Mucosa of gallbladder (tissue), 1 donor: ENCODE data around the gene LTB4R2. TPM values are rescaled to one million over a fixed set of nuclear protein-coding genes. Genes with fewer than 3 reads are reported as not detected.

Source experiments
- DNase-seq: peaks from one replicate; pipeline ENCODE4 v3.0.0-alpha.2; 2020; ENCODE audit warnings: low spot score
- total RNA-seq: library from RNA; stranded (reverse); gene quantifications from one replicate; pipeline ENCODE4 v1.2.1, GENCODE V29; 2021
- donor health status: DM: no; HTN: no; CAD: no.

The LTB4R2 gene, protein sequence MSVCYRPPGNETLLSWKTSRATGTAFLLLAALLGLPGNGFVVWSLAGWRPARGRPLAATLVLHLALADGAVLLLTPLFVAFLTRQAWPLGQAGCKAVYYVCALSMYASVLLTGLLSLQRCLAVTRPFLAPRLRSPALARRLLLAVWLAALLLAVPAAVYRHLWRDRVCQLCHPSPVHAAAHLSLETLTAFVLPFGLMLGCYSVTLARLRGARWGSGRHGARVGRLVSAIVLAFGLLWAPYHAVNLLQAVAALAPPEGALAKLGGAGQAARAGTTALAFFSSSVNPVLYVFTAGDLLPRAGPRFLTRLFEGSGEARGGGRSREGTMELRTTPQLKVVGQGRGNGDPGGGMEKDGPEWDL
- 6.1 TPM for total RNA-seq

DNA sequence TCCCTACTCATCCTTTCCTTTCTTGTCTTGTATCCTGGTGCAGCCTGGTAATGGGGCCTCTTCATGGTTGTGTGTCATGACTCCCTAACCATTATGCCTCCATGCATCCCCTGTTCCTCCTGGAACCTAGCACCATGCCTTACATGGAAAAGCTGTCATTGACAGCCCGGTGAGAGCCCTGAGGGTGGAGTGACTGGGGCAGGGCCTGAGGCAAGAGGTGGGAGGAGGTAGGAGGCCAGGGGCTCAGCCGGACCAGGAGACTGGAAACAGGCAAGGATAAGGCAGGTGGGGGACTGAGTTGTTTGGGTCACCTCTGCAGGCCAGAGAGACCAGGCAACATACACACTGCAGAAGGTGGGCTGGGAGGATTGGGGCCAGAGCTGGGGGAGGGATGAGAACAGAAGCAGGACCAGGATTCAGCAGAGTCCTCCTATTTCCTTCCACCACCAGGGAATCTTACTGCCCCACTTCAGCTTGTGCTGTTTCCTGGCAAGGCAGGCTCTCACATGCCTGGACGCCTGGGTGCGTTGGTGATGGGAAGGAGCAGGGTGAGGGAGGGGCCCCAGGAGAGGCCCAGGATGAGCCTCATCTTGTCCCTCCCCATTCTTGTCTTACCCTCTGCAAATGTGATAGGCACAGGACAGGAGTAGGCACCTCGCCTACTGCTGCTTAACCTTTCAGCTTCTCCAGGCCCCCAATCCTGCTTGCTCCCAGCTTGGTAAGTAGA lies at the start of gene LTB4R2:
Gene LTB4R2, plus strand, starts transcription at position 603 of the 727 bp plus-strand sequence. CDS start 525 bp downstream, outside the sequence.
- no peak for DNase-seq

DNA sequence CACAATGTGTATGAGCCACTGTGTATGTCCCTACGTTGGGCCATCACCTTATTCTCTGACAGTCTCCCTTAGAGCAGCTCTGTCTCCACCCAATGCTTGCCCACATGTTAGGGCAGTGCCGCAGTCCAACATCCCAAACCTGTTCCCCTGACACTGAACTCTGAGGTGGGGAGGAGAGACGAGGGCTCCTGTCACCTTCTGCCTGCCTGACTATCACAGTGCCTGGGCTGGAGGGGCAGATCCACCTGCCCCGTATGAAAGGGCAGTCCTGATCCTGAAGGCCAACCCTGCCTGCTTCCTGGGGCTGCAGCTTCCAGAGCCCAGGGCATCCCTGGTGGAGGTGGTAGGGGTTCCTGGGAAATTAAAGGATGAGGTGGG lies 49.2 kb upstream of the LTB4R2 start:
- DNase-seq = no peak

DNA sequence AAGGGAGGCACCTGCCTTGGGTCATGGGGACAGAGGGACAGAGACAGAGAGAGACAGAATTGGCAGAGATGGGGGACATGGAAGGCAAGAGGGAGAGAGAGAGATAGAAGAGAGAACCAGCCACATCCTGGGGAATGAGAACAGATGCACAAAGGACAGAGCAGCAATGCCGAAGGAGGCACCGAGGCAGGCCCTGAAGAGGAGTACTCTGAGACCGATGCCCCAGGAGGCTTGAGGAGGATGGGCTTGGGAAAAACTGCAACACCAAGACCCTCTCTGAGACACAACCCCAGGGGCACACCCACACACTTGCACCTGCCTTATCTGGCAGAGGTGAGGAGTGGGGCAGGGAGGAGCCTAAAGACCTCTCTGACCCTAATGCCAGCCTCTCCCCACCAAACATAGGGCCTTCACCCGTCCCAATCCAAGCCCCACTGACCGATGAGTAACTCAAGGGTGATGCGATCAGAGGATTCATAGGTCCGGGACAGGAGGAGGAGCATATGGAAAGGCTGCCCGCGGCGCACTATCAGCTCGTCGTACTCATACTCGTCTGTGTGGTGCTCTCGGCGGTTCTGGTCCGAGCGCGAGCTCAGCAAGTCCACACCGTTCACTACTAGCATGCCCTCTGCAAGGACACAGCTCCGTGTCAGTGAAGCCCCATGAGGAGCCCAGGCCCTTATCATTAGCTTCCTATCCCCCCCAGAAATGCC lies 48.5 kb upstream of the LTB4R2 start:
- DNase-seq = no peak

DNA sequence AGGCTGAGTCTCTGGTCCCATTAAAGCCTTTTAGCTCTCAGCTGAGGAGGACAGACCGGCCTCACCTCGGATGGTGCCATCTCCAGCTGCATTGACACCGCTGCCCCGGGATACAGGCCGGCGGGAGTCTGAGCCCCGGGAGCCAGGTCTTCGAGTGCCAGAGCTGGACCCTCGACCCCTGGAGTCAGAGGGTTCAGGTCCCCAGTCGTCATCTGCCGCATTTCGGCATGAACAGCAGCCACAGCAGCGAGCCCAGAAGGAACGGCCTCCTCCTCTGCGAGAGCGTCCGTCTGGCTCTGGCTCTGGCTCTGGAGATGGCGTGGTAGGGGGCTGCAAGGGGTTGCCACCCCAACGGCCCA lies 48.0 kb upstream of the LTB4R2 start:
- DNase-seq = no peak

DNA sequence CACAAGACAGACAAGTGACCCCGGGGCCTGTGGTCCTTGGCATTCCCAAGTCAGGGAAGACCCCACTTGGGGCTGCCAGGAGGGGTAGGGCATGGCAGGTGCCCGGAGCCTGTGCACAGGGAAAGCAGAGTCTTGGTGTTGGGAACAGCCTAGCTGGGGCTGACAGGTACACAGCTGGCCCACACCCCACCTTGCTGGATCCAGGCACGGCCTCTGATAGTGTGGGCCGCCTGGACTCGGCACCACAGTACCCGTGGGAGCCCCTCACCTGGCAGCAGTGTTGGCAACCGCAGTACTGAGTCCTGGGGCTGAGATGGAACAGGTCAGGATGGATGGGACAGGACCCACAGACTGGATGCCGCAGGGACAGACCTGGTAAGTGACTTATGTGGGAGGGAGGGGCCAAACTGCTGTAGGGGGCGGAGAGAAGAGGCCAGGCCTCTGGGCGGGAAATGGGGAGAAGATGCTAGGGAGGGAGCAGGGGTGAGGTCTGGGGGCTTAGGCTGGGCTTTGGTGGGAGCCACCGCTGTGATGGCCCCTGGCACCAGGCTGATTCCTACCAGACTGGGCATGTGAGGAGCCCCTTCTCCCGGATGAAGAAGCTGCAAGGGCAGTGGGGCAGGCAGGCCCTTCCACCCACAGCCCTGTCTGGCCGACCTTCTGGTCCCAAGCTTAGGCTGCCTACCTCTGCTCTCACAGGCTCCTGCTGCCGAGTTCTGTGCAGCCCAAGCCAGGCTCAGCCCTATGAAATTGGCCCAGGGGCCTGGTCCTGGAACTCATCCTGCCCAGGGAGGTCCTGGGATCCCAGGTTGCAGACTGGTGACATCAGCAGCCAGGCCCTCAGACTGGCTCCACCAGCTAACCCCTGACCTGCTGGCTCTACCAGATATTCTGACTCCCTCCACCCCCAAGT lies 46.9 kb upstream of the LTB4R2 start, which contains the start of gene TGM1:
Gene TGM1, minus strand, starts transcription at position 357 of the 913 bp plus-strand sequence. CDS start 825 bp downstream, outside the sequence.
- no peak for DNase-seq

DNA sequence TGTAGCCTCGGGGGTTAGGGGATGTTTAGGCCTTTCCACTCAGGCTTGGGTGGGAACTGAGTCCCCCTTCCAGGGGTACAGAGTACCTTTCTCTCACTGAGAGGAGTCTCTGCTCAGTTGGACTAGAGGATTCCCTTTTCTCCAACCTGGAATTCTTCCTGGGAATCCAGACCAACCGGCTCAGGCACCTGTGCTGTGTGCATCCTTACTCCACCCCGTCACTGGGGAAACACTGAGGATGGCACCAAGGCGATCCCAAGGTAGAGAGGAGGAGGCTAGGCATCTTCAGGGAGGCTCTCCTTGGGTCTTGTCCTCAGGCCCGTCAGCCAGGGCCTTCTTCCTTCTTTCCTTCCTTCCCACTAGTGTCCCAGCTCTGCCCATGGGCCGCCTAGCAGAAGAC lies 46.1 kb upstream of the LTB4R2 start:
- DNase-seq = no peak

DNA sequence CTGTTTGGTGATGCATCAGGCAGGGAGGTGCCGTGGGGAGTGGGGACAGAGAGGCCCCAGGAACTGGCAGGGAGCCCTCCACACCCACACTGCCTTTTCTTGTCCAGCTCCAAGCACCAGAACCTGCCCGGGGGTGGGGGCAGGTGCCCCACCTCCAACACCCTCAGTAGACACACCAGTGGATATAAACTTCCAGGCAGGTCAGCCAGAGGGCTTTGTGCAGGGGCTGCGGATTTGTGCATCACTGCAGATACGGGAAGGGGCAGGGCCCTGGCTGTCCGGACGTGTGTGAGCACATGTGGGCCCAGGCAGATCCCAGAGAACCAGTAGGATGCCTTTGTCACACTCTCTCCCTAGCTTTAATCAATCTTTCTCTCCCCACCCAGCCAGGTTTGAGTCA lies 45.6 kb upstream of the LTB4R2 start:
- no peak for DNase-seq

DNA sequence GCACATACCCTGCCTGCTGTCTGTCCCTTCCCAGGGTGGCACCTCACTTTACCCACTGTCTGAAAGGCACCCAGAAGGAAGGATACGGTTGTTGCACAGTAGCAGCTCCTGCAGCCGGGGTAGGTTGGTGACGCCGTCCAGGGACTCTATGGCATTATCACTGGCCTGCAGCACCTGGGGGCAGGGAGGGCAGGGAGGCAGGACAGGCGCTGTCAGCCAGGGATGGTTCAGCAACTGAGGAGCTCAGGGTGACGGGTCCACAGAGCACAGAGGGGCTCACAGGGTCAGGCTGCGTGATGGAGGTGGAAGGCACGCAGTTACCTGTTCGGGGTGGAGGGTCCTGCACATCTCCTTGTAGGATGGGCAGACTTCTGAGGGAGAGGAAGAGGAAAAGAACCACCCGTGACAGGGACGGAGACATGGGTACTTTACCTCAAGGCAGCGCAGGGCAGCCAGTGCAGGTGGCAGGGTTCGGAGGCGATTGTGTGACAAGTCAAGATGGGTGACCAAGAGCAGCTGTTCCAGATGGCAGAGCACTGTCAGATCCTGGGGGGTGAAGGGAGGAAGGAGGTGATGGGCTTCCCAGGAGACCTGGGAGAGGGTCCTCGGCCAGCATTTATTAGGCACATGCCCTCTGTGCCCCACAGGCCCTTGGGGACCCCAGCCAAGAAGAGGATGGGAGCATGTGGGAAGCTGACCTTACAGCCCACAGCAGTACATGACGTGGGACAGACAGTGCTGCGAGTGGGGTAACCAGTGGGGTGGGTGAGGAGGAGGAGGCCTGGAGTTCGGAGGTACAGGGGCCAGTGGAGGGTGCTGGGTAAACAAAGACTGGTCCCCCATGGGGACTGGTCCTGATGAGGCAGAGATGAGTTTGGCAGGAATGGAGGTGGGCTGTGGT lies 43.3 kb upstream of the LTB4R2 start:
- DNase-seq = no peak

DNA sequence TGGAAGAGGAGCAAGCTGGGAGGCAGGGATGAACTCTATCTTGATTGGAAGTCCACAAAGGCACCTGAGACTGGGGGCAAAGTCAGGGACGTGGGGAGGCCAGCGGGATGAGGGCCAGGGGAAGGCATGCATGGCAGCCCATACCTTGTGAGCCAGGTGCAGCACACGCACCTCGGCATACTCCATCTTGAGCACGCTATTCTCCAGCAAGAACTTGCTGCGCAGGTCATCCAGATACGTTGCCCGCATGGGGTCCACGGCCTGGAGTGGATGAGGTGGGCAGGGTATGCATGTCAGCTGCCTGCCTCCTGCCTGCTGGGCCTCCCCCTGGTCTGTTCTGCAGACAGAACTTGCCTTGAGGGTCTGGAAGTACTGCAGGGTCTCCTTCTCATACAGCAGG lies 42.4 kb upstream of the LTB4R2 start:
- no peak for DNase-seq

DNA sequence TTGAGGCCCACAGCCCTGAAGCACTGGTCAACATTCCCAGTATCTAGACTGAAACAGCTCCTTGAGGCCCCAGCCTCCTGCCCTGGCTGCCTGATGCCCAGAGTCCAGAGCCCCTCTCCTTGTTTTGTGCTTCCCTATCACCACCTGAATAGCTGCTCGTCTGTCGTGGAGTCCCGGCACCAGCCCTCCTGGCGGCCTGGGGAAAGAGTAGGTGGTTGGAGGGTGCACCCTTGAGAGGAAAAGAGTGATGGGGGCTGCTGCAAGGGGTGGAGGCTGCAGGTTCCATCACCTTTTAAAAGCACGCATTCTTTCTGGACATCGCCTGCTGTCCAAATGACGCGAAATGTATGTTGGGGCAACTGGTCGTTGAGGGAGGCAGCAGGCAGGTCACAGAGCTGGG lies 41.7 kb upstream of the LTB4R2 start:
- DNase-seq = no peak

DNA sequence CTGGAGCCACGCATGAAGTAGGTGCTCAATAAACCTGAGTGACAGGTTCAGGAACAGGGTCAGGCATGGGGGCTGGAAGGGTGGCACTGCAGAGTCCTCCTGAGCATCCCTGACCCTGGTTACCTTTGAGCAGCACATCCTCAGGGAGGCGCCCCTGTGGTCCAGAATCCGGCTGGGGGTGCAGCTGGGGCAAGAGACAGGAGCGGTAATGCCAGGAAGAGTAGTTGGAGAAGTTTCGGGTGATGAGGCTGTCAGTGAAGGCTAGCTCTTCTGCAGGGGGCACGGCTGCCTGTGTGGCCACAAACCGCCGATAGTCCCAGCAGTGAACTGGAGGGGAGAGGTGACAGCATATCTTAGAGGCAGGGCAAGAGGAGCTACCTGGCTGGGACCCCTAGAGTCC lies 40.6 kb upstream of the LTB4R2 start:
- DNase-seq = no peak

DNA sequence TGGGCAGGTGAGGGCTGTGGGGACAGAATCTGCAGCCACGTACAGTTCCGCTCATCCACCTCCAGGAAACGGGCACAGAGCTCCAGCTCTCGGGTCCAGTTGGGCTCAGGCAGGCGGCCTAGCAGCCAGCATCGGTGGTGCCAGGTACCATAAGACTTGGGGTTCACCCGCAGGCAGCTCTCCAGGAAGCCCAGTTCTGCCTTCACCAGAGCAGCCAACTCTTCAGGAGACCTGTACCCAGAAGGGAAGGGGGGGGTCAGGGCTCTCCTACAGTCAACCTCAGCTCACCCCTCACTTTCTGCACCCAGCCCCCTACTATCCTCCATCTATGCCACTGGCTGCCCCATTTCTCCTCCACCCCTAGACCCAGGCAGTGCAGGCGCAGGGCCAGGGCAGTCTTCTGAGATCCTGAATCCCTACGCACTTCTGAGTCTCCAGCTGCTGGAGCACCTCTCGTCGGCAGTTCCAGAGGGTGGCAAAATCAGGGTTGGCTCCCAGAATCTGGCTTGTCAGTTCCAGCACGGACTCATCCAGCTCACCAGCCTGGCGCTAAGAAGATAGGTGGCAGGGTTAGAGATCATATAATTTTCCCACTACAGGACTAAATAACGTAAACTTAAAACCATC lies 39.9 kb upstream of the LTB4R2 start:
- DNase-seq = no peak

DNA sequence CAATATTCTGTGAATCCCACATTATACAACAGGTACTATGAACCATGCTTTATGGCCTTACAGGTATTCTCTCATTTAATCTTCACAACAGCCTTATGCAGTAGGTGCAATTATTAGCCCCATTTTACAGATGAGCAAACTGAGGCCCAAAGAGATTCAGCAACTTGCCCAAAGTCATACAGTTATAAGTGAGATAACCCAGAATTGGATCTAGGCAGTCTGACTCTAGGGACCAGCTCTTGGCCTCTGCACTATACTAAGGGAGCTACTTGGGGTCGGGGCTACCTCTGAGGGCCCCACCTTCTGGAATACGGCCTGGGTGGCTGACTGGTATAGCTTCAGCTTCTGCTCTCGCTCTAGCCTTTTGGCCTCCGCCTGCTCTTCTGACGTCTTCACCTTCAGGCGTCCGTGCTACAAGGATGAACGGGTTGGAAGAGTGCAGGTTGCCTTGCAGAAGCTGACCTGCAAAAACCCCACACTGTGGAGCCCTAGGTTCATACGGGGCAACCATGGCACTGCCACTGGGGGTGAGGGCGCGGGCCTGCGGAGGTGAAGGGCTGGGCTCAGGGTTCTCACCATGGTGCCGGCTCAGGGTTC lies 39.3 kb upstream of the LTB4R2 start:
- DNase-seq = no peak

DNA sequence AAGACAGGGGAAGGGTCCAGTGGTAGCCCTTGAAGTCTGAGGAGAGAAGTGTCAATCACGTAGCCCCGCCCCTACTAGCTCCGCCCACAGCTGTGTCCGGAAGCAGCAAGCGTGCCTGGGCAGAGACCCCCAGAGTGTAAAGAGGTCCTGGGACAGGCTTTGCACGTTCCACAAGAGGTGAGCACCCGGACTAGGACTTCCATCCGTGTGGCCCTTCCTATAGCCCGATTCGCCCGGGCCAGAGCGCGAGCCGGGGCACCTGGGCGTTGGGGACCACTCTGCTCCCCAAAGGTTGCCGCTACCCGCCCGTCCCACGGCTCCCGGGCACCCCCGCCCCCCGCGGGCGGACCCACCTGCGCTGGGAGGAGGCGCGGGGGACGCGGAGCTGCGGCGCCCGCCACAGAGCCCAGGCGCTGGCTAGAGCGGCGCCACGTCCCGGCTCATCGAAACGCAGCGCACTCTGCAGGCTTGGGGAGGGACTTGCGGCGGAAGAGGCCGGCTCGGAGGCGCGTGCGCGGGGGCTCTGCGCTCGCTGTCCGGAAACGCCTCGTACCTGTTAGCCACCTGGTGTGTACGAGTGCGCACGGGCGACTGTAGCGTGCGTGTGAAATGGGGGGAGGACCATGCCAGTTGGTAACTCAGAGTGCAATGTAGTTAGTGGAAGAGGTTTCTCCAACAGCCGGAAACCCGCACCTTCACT lies 38.7 kb upstream of the LTB4R2 start, which contains the start of gene RABGGTA:
Gene RABGGTA, minus strand, starts transcription at position 464 of the 700 bp plus-strand sequence. CDS start 482 bp downstream, outside the sequence.
- peak; percentile 89 for DNase-seq

DNA sequence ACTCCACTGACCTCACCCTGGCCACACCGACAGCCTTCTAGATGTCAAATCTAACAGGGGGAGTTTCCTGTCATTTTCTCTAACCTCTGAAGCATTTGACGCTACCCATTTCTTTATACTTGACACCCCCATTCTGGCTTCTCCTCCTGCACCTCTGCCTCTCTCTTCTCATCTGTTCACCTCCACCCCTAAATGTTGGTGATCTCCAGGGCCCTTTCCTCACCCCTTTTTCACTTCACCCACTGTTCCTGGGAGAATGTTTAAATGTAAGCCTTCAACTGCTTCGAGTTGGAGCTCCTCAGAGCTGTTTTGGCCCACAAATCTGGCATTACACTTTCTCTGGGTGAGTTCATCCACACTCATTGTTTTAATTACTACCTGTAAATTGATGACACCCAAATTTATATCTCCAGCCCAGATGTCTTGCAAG lies 38.1 kb upstream of the LTB4R2 start:
- no peak for DNase-seq

DNA sequence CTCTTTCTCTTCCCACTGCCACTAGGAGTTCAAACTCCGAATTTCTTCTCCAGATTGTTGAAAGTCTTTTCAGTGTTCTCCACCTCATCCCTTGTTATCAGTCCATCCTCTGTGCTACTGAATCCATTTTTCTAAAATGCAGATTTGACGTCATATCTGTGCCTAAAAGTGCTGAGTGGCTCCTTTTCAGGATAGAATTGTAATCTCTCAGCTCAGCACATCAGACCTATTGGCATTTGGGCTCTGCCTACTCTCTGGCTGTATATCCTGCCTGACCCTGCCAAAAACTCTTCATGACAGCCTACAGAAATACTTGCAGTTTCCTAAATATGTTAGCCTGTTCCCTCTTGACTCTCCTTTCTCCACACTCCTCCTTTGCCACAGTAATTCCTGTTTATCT lies 37.5 kb upstream of the LTB4R2 start:
- DNase-seq = no peak

DNA sequence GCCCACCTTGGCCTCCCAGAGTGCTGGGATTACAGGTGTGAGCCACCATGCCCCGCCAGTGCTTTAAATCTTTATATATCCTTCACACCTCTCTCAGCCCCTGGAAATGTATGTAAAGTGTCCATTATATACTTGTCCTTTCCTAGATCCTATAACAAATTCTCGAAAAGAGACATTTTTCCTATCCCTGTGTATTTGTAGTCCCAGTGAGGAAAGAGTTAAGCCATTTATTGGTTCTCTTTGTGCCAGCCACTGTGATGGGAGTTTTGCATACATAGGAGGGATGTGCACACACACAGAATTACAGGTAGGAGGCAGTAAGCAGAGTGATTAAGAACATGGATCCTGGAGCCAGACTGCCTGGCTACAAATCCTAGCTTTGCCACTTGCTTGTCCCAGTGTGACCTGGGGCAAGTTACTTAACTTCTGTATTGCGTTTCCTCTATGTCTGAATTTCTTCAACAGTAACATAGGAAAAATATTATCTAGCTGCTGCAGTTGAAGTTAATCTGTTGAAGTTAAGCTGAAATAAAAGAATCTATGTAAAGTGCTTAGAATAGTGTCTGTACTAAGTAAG lies 36.4 kb upstream of the LTB4R2 start:
- no peak for DNase-seq

DNA sequence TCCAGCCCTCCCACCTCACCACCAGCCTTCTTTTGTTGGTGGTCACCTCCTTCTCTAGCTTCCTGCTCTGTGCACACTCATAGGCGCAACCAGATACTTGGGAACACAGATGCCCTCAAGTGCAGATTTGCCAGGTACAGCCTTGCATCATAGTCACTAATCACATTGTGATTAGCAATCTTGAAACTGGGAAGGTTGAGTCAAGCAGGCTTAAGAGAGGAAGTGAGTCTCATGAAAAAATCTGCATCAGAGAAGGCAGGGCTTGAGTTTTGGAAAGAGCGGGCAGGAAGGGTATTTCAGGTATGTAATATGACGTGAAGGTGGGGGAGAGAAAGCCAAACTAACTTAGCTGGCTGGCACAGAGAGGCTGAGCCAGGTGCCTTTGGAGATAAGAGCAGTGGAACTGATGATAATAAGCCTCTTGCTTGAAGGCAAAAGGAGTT lies 35.8 kb upstream of the LTB4R2 start:
- DNase-seq = no peak
